Measurements from ENCODE around the gene SMAD6.

- TF ChIP-seq EZH2 (IDR thresholded peaks at IDR 0.05; ENCODE audit: insufficient read depth, poor library complexity, severe bottlenecking): no peak
- TF ChIP-seq EZH2phosphoT487 (IDR thresholded peaks at IDR 0.05; ENCODE audit: insufficient read depth, low read depth): no peak
Measured at GRCh38 chr15:66777596-66778313, 75.7 kb downstream of the SMAD6 start.
